ENCODE results near the gene COL24A1.

- no peak for TF ChIP-seq POLR2A (IDR thresholded peaks at IDR 0.05; ENCODE audit: low read depth, low read length)
- no peak for TF ChIP-seq POLR2AphosphoS5 (IDR thresholded peaks at IDR 0.05; ENCODE audit: low read depth, low read length)
These were observed 40.8 kb upstream of the COL24A1 start for GRCh38 chr1:86197206-86197855.
